Activated CD4-positive, alpha-beta memory T cell treated with anti-CD3 and anti-CD28 coated beads, Interleukin-2, amount 10 ng/mL, durations not matched to agents 7 days and 5 days (primary cell): ENCODE data around the gene TOR1B. TPM values are rescaled to one million over a fixed set of nuclear protein-coding genes. Genes with fewer than 3 reads are reported as not detected.

ENCODE experiments used
- CTCF ChIA-PET: fragments of 350-600 bp; sonication (Branson Sonifier 250); formaldehyde crosslinking; loops from one replicate; lab custom pipeline; 2021; ENCODE audit warnings: antibody characterized with exemption, inconsistent platforms; lab: Charles Lee
- POLR2A ChIA-PET: fragments of 350-600 bp; sonication (Branson Sonifier 250); formaldehyde crosslinking; loops from one replicate; lab custom pipeline; 2021; ENCODE audit warnings: antibody characterized with exemption; lab: Charles Lee
- DNase-seq: peaks from one replicate; pipeline ENCODE4 v3.0.0-alpha.2; 2020
- H3K27ac Mint-ChIP-seq: one replicate; pipeline ENCODE4 v1.8.0; 2021; ENCODE audit warnings: mild to moderate bottlenecking, mixed read lengths
- H3K27me3 Mint-ChIP-seq: one replicate; pipeline ENCODE4 v1.8.0; 2021; ENCODE audit warnings: mixed read lengths
- H3K36me3 Mint-ChIP-seq: one replicate; pipeline ENCODE4 v1.8.0; 2021; ENCODE audit warnings: low read depth, mixed read lengths
- H3K4me1 Mint-ChIP-seq: one replicate; pipeline ENCODE4 v1.8.0; 2021; ENCODE audit warnings: mixed read lengths
- H3K4me3 Mint-ChIP-seq: one replicate; pipeline ENCODE4 v1.8.0; 2021; ENCODE audit warnings: mild to moderate bottlenecking, mixed read lengths
- H3K9me3 Mint-ChIP-seq: one replicate; pipeline ENCODE4 v1.8.0; 2021; ENCODE audit warnings: mixed read lengths
- total RNA-seq, 2 experiments: library from RNA; stranded (reverse); gene quantifications; one replicate each; pipeline ENCODE4 v1.2.3, GENCODE V29; 2021

TOR1B gene
- total RNA-seq, 2 experiments from 2014 or later: 29.0 to 30.8 TPM

GRCh38 chr9:129858167-129858962 lies 55.4 kb downstream of the TOR1B start:
- CTCF ChIA-PET: no interaction called here
- H3K36me3 Mint-ChIP-seq: peaks cover 65% of the 10 kb centered on the region

More at GRCh38 chr9:129858167-129858962, 55.4 kb downstream of the TOR1B start:
- no peak for DNase-seq
- no peaks in the 10 kb centered on the region for H3K27me3 Mint-ChIP-seq
- POLR2A ChIA-PET: interaction anchor here (0.9 to 1.4 kb wide), 3 partner anchors 10 to 20 kb away, joined by 3 read pairs; no protein-coding TSS in a partner anchor
- peaks cover 72% of the 10 kb centered on the region for H3K4me1 Mint-ChIP-seq
- no peaks in the 10 kb centered on the region for H3K9me3 Mint-ChIP-seq
- H3K4me3 Mint-ChIP-seq: no peak overlapping the region
- H3K27ac Mint-ChIP-seq: peak overlapping the region; percentile 40

Other genes with a start within 250 kb of the TOR1B start
- not detected for gene C9orf50, start 182.1 kb upstream of the TOR1B start, total RNA-seq
- 10 to 100 TPM; 34.2 to 38.7 TPM for gene NTMT1, start 177.0 kb upstream of the TOR1B start, total RNA-seq
- gene ASB6, start 161.0 kb upstream of the TOR1B start, total RNA-seq: 10 to 100 TPM; 22.5 to 23.4 TPM
- gene PRRX2, start 137.5 kb upstream of the TOR1B start, total RNA-seq: not detected
- gene PTGES, start 50.1 kb upstream of the TOR1B start, total RNA-seq: not detected
- gene TOR1A, start 21.0 kb downstream of the TOR1B start, total RNA-seq: 10 to 100 TPM; 54.6 to 56.9 TPM
- gene C9orf78, start 32.1 kb downstream of the TOR1B start, total RNA-seq: 10 to 100 TPM; 61.6 to 66.2 TPM
- 10 to 100 TPM; 86.4 to 87.6 TPM for gene USP20, start 32.3 kb downstream of the TOR1B start, total RNA-seq
- 100 to 1,000 TPM; 208 to 213 TPM for gene FNBP1, start 240.0 kb downstream of the TOR1B start, total RNA-seq